Loucy (cell line): ENCODE measurements around the gene KDM7A.

Experiments
- H2AFZ ChIP-seq: fragments of 200-600 bp; sonication (generic); 2 replicates; pipeline ENCODE4 v1.6.0; 2016; ENCODE audit warnings: antibody characterized with exemption, mild to moderate bottlenecking, low read length, moderate library complexity
- H3F3A ChIP-seq: fragments of 200-600 bp; 2 replicates; pipeline ENCODE4 v1.6.0; 2016; ENCODE audit warnings: antibody characterized with exemption, low read depth, mild to moderate bottlenecking
- H3K27me3 ChIP-seq: fragments of 200-600 bp; sonication (generic); 2 replicates; pipeline ENCODE4 v1.6.1; 2014; ENCODE audit warnings: low read length, mild to moderate bottlenecking; ENCODE audit not compliant: insufficient read depth, poor library complexity, severe bottlenecking
- H3K36me3 ChIP-seq: fragments of 200-600 bp; sonication (generic); 2 replicates; pipeline ENCODE4 v1.6.1; 2016; ENCODE audit warnings: low read length; ENCODE audit not compliant: insufficient read depth
- H3K4me1 ChIP-seq: fragments of 200-600 bp; sonication (generic); 2 replicates; pipeline ENCODE4 v1.5.1; 2014; ENCODE audit warnings: low read length, mild to moderate bottlenecking; ENCODE audit not compliant: insufficient read depth, poor library complexity, severe bottlenecking
- H3K4me2 ChIP-seq: fragments of 200-600 bp; sonication (generic); 2 replicates; pipeline ENCODE4 v1.6.0; 2014; ENCODE audit warnings: antibody characterized with exemption, low read length, low read depth, mild to moderate bottlenecking; ENCODE audit not compliant: poor library complexity, severe bottlenecking
- H3K4me3 ChIP-seq: fragments of 200-600 bp; sonication (generic); 2 replicates; pipeline ENCODE4 v1.5.1; 2014; ENCODE audit warnings: low read length, mild to moderate bottlenecking, mixed read lengths; ENCODE audit not compliant: poor library complexity, severe bottlenecking
- H3K79me2 ChIP-seq: fragments of 200-600 bp; sonication (generic); 2 replicates; pipeline ENCODE4 v1.6.1; 2014; ENCODE audit warnings: low read length; ENCODE audit not compliant: insufficient read depth
- H3K9ac ChIP-seq: fragments of 200-600 bp; sonication (generic); 2 replicates; pipeline ENCODE4 v1.6.0; 2014; ENCODE audit warnings: mild to moderate bottlenecking, low read depth, low read length, moderate library complexity; ENCODE audit not compliant: poor library complexity, severe bottlenecking
- H3K9me2 ChIP-seq: fragments of 200-600 bp; sonication (generic); replicated peaks from 2 replicates; pipeline ENCODE4 v1.6.1; 2016; ENCODE audit warnings: low read depth, low read length, mixed read lengths
- H3K9me3 ChIP-seq: fragments of 200-600 bp; sonication (generic); 2 replicates; pipeline ENCODE4 v1.6.1; 2014; ENCODE audit warnings: mild to moderate bottlenecking, antibody characterized with exemption, low read length, low read depth; ENCODE audit not compliant: insufficient read depth
- H4K20me1 ChIP-seq: fragments of 200-600 bp; sonication (generic); 2 replicates; pipeline ENCODE4 v1.6.0; 2014; ENCODE audit warnings: antibody characterized with exemption, low read length, mild to moderate bottlenecking; ENCODE audit not compliant: insufficient read depth, poor library complexity, severe bottlenecking
- EZH2phosphoT487 ChIP-seq: fragments of 200-600 bp; IDR thresholded peaks from 2 replicates; pipeline ENCODE4 v1.6.1; 2018; ENCODE audit warnings: antibody characterized with exemption, mild to moderate bottlenecking, moderate library complexity, borderline replicate concordance
- TF ChIP-seq, protein P1 (sequence below): fragments of 200-600 bp; sonication (generic); conservative IDR thresholded peaks from 2 replicates; pipeline ENCODE4 v1.5.1; 2014; ENCODE audit warnings: mild to moderate bottlenecking, antibody characterized with exemption, low read length

Gene KDM7A

DNA sequence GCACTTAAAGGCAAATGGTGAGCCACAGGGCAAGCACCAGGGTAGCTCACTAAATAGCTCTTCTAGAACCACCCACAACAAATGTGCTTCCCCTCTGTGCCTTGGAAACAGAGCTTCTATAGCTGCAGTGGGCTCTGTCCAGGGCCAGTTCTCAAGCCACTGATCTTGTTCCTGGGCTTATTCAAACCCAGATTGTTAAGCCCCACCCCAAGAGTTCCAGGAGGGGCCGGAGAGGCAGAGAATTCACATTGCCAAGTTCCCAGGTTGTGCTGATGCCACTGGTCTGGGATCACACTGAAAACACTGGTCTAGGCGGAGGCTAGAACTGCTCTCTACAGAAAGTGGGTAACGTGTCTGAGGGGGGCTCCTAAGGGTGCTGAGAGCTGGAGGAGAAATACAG lies 15.4 kb upstream of the KDM7A start:
- Histone ChIP-seq H3K9me3 (no peaks in the 10 kb centered on the region), H3K9me2 (no peaks in the 10 kb centered on the region), H3K4me3 (no peak overlapping the region), H3K4me1 (no peaks in the 10 kb centered on the region), H3K4me2 (no peak overlapping the region), H3K27me3 (no peaks in the 10 kb centered on the region), H4K20me1 (no peaks in the 10 kb centered on the region), H3F3A (no peaks in the 10 kb centered on the region), H3K79me2 (no peaks in the 10 kb centered on the region), H2AFZ (no peak overlapping the region), H3K36me3 (no peaks in the 10 kb centered on the region), H3K9ac (no peak overlapping the region)
- TF ChIP-seq, protein P1, sequence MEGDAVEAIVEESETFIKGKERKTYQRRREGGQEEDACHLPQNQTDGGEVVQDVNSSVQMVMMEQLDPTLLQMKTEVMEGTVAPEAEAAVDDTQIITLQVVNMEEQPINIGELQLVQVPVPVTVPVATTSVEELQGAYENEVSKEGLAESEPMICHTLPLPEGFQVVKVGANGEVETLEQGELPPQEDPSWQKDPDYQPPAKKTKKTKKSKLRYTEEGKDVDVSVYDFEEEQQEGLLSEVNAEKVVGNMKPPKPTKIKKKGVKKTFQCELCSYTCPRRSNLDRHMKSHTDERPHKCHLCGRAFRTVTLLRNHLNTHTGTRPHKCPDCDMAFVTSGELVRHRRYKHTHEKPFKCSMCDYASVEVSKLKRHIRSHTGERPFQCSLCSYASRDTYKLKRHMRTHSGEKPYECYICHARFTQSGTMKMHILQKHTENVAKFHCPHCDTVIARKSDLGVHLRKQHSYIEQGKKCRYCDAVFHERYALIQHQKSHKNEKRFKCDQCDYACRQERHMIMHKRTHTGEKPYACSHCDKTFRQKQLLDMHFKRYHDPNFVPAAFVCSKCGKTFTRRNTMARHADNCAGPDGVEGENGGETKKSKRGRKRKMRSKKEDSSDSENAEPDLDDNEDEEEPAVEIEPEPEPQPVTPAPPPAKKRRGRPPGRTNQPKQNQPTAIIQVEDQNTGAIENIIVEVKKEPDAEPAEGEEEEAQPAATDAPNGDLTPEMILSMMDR: no peak
- no peak for TF ChIP-seq EZH2phosphoT487

GRCh38 chr7:140190588-140190987 lies 13.8 kb upstream of the KDM7A start:
- no peaks in the 10 kb centered on the region for H3K9me3 ChIP-seq
- no peaks in the 10 kb centered on the region for H3K27me3 ChIP-seq
- no peaks in the 10 kb centered on the region for H4K20me1 ChIP-seq
- no peaks in the 10 kb centered on the region for H3F3A ChIP-seq
- no peak overlapping the region for H3K9ac ChIP-seq
- no peaks in the 10 kb centered on the region for H3K9me2 ChIP-seq
- TF ChIP-seq, protein P1: no peak
- TF ChIP-seq EZH2phosphoT487: no peak
- no peaks in the 10 kb centered on the region for H3K4me1 ChIP-seq
- H2AFZ ChIP-seq: no peak overlapping the region
- H3K36me3 ChIP-seq: no peaks in the 10 kb centered on the region
- H3K4me3 ChIP-seq: no peak overlapping the region
- no peaks in the 10 kb centered on the region for H3K79me2 ChIP-seq
- no peak overlapping the region for H3K4me2 ChIP-seq

- Histone ChIP-seq H3K4me3 (no peak overlapping the region), H2AFZ (no peak overlapping the region), H4K20me1 (no peaks in the 10 kb centered on the region), H3K36me3 (no peaks in the 10 kb centered on the region), H3K79me2 (no peaks in the 10 kb centered on the region), H3K9ac (no peak overlapping the region), H3K9me3 (no peaks in the 10 kb centered on the region), H3K4me2 (no peak overlapping the region), H3K4me1 (no peaks in the 10 kb centered on the region), H3F3A (no peaks in the 10 kb centered on the region), H3K27me3 (no peaks in the 10 kb centered on the region), H3K9me2 (no peaks in the 10 kb centered on the region)
- TF ChIP-seq, protein P1: no peak
- TF ChIP-seq EZH2phosphoT487: no peak
These were observed 13.1 kb upstream of the KDM7A start for GRCh38 chr7:140189917-140190316.
